Endothelial cell of umbilical vein (primary cell): Measurements from ENCODE around the gene KIAA0930. TPM values are rescaled to one million over a fixed set of nuclear protein-coding genes. Genes with fewer than 3 reads are reported as not detected.
"Not testable (repeated sequence)": the region's sequence is repeated elsewhere in the genome, so short reads cannot be mapped to it uniquely, and the experiment has no call there.

Experiments used
- BruUV-seq: library from RNA; stranded (reverse); fragments of 400-500 nt; replicated peaks from 2 replicates; lab custom pipeline; 2021; lab: Mats Ljungman, UMichigan
- CTCF ChIA-PET: fragments of 300-600, 350-600 bp; sonication (Branson Sonifier 250); formaldehyde crosslinking; loops from one replicate; lab custom pipeline; 2021; ENCODE audit warnings: antibody characterized with exemption, inconsistent platforms; lab: Charles Lee
- POLR2A ChIA-PET: fragments of 300-600, 350-600 bp; sonication (Branson Sonifier 250); formaldehyde crosslinking; loops from one replicate; lab custom pipeline; 2021; ENCODE audit warnings: antibody characterized with exemption, inconsistent platforms; lab: Charles Lee
- DNase-seq: peaks from one replicate; pipeline ENCODE4 v3.0.0-alpha.2; 2011; ENCODE audit warnings: low read depth, low spot score
- FAIRE-seq: peaks from 2 replicates; lab custom pipeline; 2011; peaks lifted over from hg19 to GRCh38; lab: Jason Lieb, UNC
- H2AFZ ChIP-seq: 2 replicates; pipeline ENCODE4 v1.6.0; 2012; ENCODE audit warnings: low read depth, low read length, control low read depth, inconsistent platforms
- H3K27ac ChIP-seq: 2 replicates; pipeline ENCODE4 v1.5.1; 2011; ENCODE audit warnings: low read depth, mild to moderate bottlenecking, control low read depth, low read length, moderate library complexity; ENCODE audit not compliant: insufficient read depth
- H3K27me3 ChIP-seq, 2 experiments: 2 replicates each; pipeline versions ENCODE4 v1.6.0 to v1.6.1; 2011; ENCODE audit warnings: low read length in 2 of 2, mixed read lengths in 1 of 2; ENCODE audit not compliant: control insufficient read depth in 2 of 2, insufficient read depth in 2 of 2
- H3K36me3 ChIP-seq, 2 experiments: 2 replicates in 1 of 2; 3 replicates in 1 of 2; pipeline ENCODE4 v1.5.1; 2011; ENCODE audit warnings: low read length in 2 of 2, mild to moderate bottlenecking in 1 of 2, moderate library complexity in 1 of 2; ENCODE audit not compliant: control insufficient read depth in 2 of 2, insufficient read depth in 2 of 2; ENCODE audit errors: extremely low read depth in 1 of 2
- H3K4me1 ChIP-seq: 3 replicates; pipeline ENCODE4 v1.5.1; 2011; ENCODE audit warnings: mild to moderate bottlenecking, low read length; ENCODE audit not compliant: control insufficient read depth, insufficient read depth; ENCODE audit errors: extremely low read depth
- H3K4me2 ChIP-seq: 2 replicates; pipeline ENCODE4 v1.6.1; 2011; ENCODE audit warnings: low read length, control low read depth, mixed read lengths; ENCODE audit not compliant: insufficient read depth
- H3K4me3 ChIP-seq, 3 experiments: fragments of 200-600 bp in 1 of 3; sonication (generic), shearing (Covaris generic) in 1 of 3; replicated peaks in 1 of 3; 2 replicates each; pipeline ENCODE4 v1.5.1; 2011 to 2016; ENCODE audit warnings: control low read depth in 3 of 3, low read length in 3 of 3, mild to moderate bottlenecking in 2 of 3, inconsistent platforms in 1 of 3, low read depth in 1 of 3, moderate library complexity in 1 of 3; ENCODE audit not compliant: insufficient read depth in 1 of 3
- H3K79me2 ChIP-seq: 2 replicates; pipeline ENCODE4 v1.6.0; 2012; ENCODE audit warnings: low read length, inconsistent platforms; ENCODE audit not compliant: control insufficient read depth, insufficient read depth
- H3K9ac ChIP-seq: replicated peaks from 2 replicates; pipeline ENCODE3; 2011; ENCODE audit warnings: low read length, control low read depth; ENCODE audit not compliant: insufficient read depth; ENCODE audit errors: extremely low read depth
- H3K9me1 ChIP-seq: replicated peaks from 3 replicates; pipeline ENCODE4 v1.6.0; 2011; ENCODE audit warnings: mild to moderate bottlenecking, low read length; ENCODE audit not compliant: control insufficient read depth, insufficient read depth; ENCODE audit errors: extremely low read depth
- H3K9me3 ChIP-seq: replicated peaks from 2 replicates; pipeline ENCODE4 v1.5.1; 2012; ENCODE audit warnings: low read length, inconsistent platforms; ENCODE audit not compliant: control insufficient read depth, insufficient read depth
- H4K20me1 ChIP-seq: replicated peaks from 2 replicates; pipeline ENCODE3; 2011; ENCODE audit warnings: mild to moderate bottlenecking, low read length; ENCODE audit not compliant: control insufficient read depth, insufficient read depth; ENCODE audit errors: extremely low read depth
- CTCF ChIP-seq, 2 donors: IDR thresholded peaks; 1 replicate in 1 of 2; 2 replicates in 1 of 2; pipeline ENCODE4 v1.5.1; 2011; ENCODE audit warnings: low read length in 2 of 2, mild to moderate bottlenecking in 2 of 2, moderate library complexity in 2 of 2, control low read depth in 1 of 2, inconsistent platforms in 1 of 2, low read depth in 1 of 2; ENCODE audit not compliant: insufficient read depth in 1 of 2; ENCODE audit errors: extremely low read depth in 1 of 2
- EZH2 ChIP-seq: IDR thresholded peaks from 2 replicates; pipeline ENCODE4 v1.6.1; 2012; ENCODE audit warnings: borderline replicate concordance, low read depth, mild to moderate bottlenecking, moderate library complexity, low read length, inconsistent platforms; ENCODE audit not compliant: severe bottlenecking
- FOS ChIP-seq: IDR thresholded peaks from 2 replicates; pipeline ENCODE4 v1.6.1; 2011; ENCODE audit warnings: mild to moderate bottlenecking, low read length, moderate library complexity, borderline replicate concordance; ENCODE audit not compliant: insufficient read depth
- GATA2 ChIP-seq: IDR thresholded peaks from 2 replicates; pipeline ENCODE4 v1.7.0; 2011; ENCODE audit warnings: low read depth, mild to moderate bottlenecking, moderate library complexity, mixed read lengths, low read length; ENCODE audit not compliant: insufficient read length, insufficient read depth
- JUN ChIP-seq: IDR thresholded peaks from 2 replicates; pipeline ENCODE4 v1.6.1; 2011; ENCODE audit warnings: borderline replicate concordance, low read depth; ENCODE audit not compliant: insufficient read length, insufficient read depth
- MAX ChIP-seq: IDR thresholded peaks from 2 replicates; pipeline ENCODE4 v1.6.1; 2011; ENCODE audit not compliant: insufficient read depth, insufficient read length
- MYC ChIP-seq: IDR thresholded peaks from one replicate; pipeline ENCODE4 v1.6.1; 2011; ENCODE audit warnings: mild to moderate bottlenecking, low read depth, low read length
- POLR2A ChIP-seq: IDR thresholded peaks from 2 replicates; pipeline ENCODE4 v1.6.1; 2012; ENCODE audit warnings: low read depth, mild to moderate bottlenecking, control low read depth, low read length
- POLR2AphosphoS5 ChIP-seq: IDR thresholded peaks from 2 replicates; pipeline ENCODE4 v1.6.1; 2012; ENCODE audit warnings: low read depth, mild to moderate bottlenecking, control low read depth, low read length, moderate library complexity; ENCODE audit not compliant: insufficient read depth
- dilution Hi-C: fragments of 300-500 bp; cut with MboI; formaldehyde crosslinking; loops from one replicate; pipeline ENCODE4 v1.15.0; 2019; ENCODE audit warnings: low sequenced_read_pairs; ENCODE audit not compliant: extremely low pct_ligation_motif_present
- intact Hi-C: fragments of 100-400 bp; cut with micrococcal nuclease; formaldehyde crosslinking; loops from one replicate; pipeline ENCODE4 v1.10.0; 2022
- polyA plus RNA-seq, 4 experiments: library from polyadenylated mRNA; depleted of rRNA in 3 of 4; stranded (reverse) in 3 of 4; unstranded in 1 of 4; fragments of >200 nt; gene quantifications; 2 replicates each; pipeline versions ENCODE4 v1.2.1 to v1.2.3, GENCODE V29; 2011 to 2012; ENCODE audit warnings: missing spikeins in 1 of 4
- total RNA-seq: library from RNA; stranded (reverse); gene quantifications from 2 replicates; pipeline ENCODE4 v1.2.3, GENCODE V29; 2021

Gene KIAA0930
- total and polyA plus RNA-seq, 2 donors (not counting 3 experiments of a cell fraction or from before 2014, with no cell fraction given): 37.9 to 53.6 TPM

- H2AFZ ChIP-seq: no peak overlapping the region
- ChIA-PET CTCF (interaction anchor here (0.8 to 2.0 kb wide), 7 partner anchors 9 to 372 kb away, joined by 3 to 9 read pairs (median 3); partner anchors contain the start of gene NUP50), POLR2A (no interaction called here)
- no peak overlapping the region for H3K27ac ChIP-seq
- H3K4me2 ChIP-seq: no peak overlapping the region
- no peak for TF ChIP-seq POLR2AphosphoS5
- no peak for TF ChIP-seq MYC
- no peak for TF ChIP-seq JUN
- no peak for TF ChIP-seq POLR2A
- TF ChIP-seq MAX: no peak
- TF ChIP-seq GATA2: no peak
- TF ChIP-seq EZH2: no peak
- no peak for TF ChIP-seq FOS
- TF ChIP-seq CTCF (IDR thresholded peaks at IDR 0.05; ENCODE audit: extremely low read depth in 1 of 2, insufficient read depth in 1 of 2, low read depth in 1 of 2, low read length in 2 of 2): no peak
- no peaks in the 10 kb centered on the region for H4K20me1 ChIP-seq
- no peaks in the 10 kb centered on the region for H3K27me3 ChIP-seq
- peaks cover 2 to 10% of the 10 kb centered on the region in 2 experiments for H3K36me3 ChIP-seq
- H3K9ac ChIP-seq: no peak overlapping the region
- no peaks in the 10 kb centered on the region for H3K4me1 ChIP-seq
- no peaks in the 10 kb centered on the region for H3K9me1 ChIP-seq
- DNase-seq: no peak
- intact Hi-C loops (loop anchor here (1.0 kb wide), 1 partner anchor 71 kb away; no protein-coding TSS in a partner anchor), dilution Hi-C loops (no loop called here)
- no peak overlapping the region for H3K4me3 ChIP-seq
- H3K79me2 ChIP-seq: no peaks in the 10 kb centered on the region
- no peak for FAIRE-seq
- no peaks in the 10 kb centered on the region for H3K9me3 ChIP-seq
- no TSS peak for BruUV-seq
Measured at GRCh38 chr22:45192701-45193187, 48.0 kb downstream of the KIAA0930 start.

GRCh38 chr22:45191746-45192145 lies 48.9 kb downstream of the KIAA0930 start:
- H3K4me1 ChIP-seq, H3K27ac ChIP-seq, H3K9me3 ChIP-seq, BruUV-seq, H4K20me1 ChIP-seq, H3K4me2 ChIP-seq, DNase-seq, H3K9ac ChIP-seq, dilution Hi-C loops, H3K27me3 ChIP-seq, H3K36me3 ChIP-seq, H3K79me2 ChIP-seq, FAIRE-seq, H3K4me3 ChIP-seq, H3K9me1 ChIP-seq, H2AFZ ChIP-seq: not testable (repeated sequence)
- intact Hi-C loops: loop anchor here (1.0 kb wide), 1 partner anchor 72 kb away; no protein-coding TSS in a partner anchor
- CTCF ChIA-PET: interaction anchor here (0.9 to 2.0 kb wide), 3 partner anchors 17 to 32 kb away, joined by 3 to 9 read pairs (median 6); no protein-coding TSS in a partner anchor
- POLR2A ChIA-PET: interaction anchor here (0.6 kb wide), 2 partner anchors 9 to 95 kb away, joined by 5 read pairs; no protein-coding TSS in a partner anchor
